GM21515 (cell line): ENCODE results near the gene TNFSF11.

Experiments
- ATAC-seq: cut with Tn5 transposase; IDR thresholded peaks from one replicate; pipeline ENCODE4 v1.9.1; 2021; ENCODE audit not compliant: unreplicated experiment

TNFSF11 gene

GRCh38 chr13:42607546-42607945 lies 33.6 kb downstream of the TNFSF11 start:
- ATAC-seq = no peak

- no peak for ATAC-seq
Measured at GRCh38 chr13:42610649-42611048, 36.7 kb downstream of the TNFSF11 start.

- ATAC-seq = no peak
Measured at GRCh38 chr13:42611086-42611779, 37.3 kb downstream of the TNFSF11 start.

- ATAC-seq = no peak
Measured at GRCh38 chr13:42612021-42612765, 38.2 kb downstream of the TNFSF11 start.

- no peak for ATAC-seq
Measured at GRCh38 chr13:42614436-42615035, 40.6 kb downstream of the TNFSF11 start.

- no peak for ATAC-seq
Measured at GRCh38 chr13:42615691-42616090, 41.7 kb downstream of the TNFSF11 start.

- no peak for ATAC-seq
Measured at GRCh38 chr13:42617221-42617620, 43.3 kb downstream of the TNFSF11 start.

GRCh38 chr13:42623916-42624315 lies 50.0 kb downstream of the TNFSF11 start:
- no peak for ATAC-seq

GRCh38 chr13:42625611-42626010 lies 51.7 kb downstream of the TNFSF11 start:
- ATAC-seq = no peak

GRCh38 chr13:42626176-42626860 lies 52.4 kb downstream of the TNFSF11 start:
- no peak for ATAC-seq

- ATAC-seq = no peak
Measured at GRCh38 chr13:42628666-42629065, 54.7 kb downstream of the TNFSF11 start.

GRCh38 chr13:42631181-42631580 lies 57.2 kb downstream of the TNFSF11 start:
- ATAC-seq = no peak

- no peak for ATAC-seq
Measured at GRCh38 chr13:42633495-42633894, 59.5 kb downstream of the TNFSF11 start.

- no peak for ATAC-seq
Measured at GRCh38 chr13:42638101-42638500, 64.1 kb downstream of the TNFSF11 start.

- no peak for ATAC-seq
Measured at GRCh38 chr13:42638886-42639285, 64.9 kb downstream of the TNFSF11 start.

GRCh38 chr13:42643076-42643475 lies 69.1 kb downstream of the TNFSF11 start:
- no peak for ATAC-seq

- ATAC-seq = no peak
Measured at GRCh38 chr13:42644841-42645240, 70.9 kb downstream of the TNFSF11 start.

- no peak for ATAC-seq
Measured at GRCh38 chr13:42645717-42646116, 71.8 kb downstream of the TNFSF11 start.

- ATAC-seq = no peak
Measured at GRCh38 chr13:42649141-42649540, 75.2 kb downstream of the TNFSF11 start.

GRCh38 chr13:42649831-42650230 lies 75.9 kb downstream of the TNFSF11 start:
- ATAC-seq = no peak

- ATAC-seq = no peak
Measured at GRCh38 chr13:42650506-42650905, 76.6 kb downstream of the TNFSF11 start.
